Myocyte (in vitro differentiated cells): ENCODE measurements around the gene MMP24OS. TPM values are rescaled to one million over a fixed set of nuclear protein-coding genes. Genes with fewer than 3 reads are reported as not detected.
A peak's percentile ranks its signal among the peaks of the same experiment; 100 is the strongest.
"Not testable (repeated sequence)": the region's sequence is repeated elsewhere in the genome, so short reads cannot be mapped to it uniquely, and the experiment has no call there.

ENCODE experiments used
- DNase-seq: peaks from one replicate; pipeline ENCODE4 v3.0.0-alpha.2; 2012; ENCODE audit warnings: low read depth
- total RNA-seq: library from RNA; depleted of rRNA; stranded (reverse); fragments of >200 nt; gene quantifications from 2 replicates; pipeline ENCODE4 v1.2.3, GENCODE V29; 2014

MMP24OS gene
- total RNA-seq, 1 donor from 2014 or later: 18.9 TPM

DNA sequence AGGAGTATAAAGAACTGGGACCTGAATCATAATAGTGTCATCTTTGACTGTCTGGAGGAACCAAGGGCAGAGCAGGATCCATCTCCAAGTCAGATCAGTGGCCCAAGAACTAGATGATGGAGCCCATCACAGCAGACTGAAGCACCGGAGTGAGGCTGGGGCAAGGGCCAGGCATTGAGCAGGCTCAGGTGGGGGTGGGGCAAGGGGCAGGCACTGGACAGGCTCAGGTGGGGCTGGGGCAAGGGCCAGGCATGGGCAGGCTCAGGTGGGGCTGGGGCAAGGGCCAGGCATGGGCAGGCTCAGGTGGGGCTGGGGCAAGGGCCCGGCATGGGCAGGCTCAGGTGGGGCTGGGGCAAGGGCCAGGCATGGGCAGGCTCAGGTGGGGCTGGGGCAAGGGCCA, 25.3 kb downstream of the MMP24OS start:
- DNase-seq: not testable (repeated sequence)

DNA sequence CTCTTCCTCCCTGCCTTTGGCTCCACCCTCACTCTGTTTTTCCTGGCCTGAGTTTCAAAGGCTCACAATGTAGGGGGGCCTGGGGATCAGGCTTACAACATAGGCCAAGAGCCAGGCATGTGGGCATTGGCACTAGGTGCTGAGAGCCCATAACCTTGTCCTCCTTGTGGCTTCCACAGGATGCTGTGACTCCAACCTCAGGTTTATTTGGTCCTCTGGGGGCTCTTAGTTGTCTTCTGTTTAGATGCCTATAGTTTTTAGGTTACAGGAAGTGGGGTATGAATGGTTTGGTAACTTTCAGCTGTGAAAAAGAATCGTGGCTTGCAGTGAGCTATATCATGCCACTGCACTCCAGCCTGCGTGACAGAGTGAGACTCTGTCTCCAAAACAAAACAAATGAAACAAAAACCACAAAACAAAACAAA, 25.9 kb downstream of the MMP24OS start:
- no peak for DNase-seq

DNA sequence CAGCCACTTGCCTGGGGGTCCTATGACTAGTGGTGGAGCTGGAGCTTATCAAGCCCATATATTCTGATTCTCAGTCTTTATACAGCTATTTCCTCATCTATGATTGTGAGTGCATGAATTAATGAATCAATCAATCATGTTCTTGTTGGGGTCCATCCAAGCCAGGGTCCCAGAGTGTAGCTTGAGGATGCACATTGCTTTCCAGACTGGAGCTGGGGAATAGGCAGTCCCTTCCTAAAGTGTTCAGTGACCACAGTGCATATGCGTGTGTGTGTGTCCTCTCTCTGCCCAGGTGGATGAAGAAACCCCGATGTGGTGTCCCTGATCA, 26.3 kb downstream of the MMP24OS start:
- no peak for DNase-seq

DNA sequence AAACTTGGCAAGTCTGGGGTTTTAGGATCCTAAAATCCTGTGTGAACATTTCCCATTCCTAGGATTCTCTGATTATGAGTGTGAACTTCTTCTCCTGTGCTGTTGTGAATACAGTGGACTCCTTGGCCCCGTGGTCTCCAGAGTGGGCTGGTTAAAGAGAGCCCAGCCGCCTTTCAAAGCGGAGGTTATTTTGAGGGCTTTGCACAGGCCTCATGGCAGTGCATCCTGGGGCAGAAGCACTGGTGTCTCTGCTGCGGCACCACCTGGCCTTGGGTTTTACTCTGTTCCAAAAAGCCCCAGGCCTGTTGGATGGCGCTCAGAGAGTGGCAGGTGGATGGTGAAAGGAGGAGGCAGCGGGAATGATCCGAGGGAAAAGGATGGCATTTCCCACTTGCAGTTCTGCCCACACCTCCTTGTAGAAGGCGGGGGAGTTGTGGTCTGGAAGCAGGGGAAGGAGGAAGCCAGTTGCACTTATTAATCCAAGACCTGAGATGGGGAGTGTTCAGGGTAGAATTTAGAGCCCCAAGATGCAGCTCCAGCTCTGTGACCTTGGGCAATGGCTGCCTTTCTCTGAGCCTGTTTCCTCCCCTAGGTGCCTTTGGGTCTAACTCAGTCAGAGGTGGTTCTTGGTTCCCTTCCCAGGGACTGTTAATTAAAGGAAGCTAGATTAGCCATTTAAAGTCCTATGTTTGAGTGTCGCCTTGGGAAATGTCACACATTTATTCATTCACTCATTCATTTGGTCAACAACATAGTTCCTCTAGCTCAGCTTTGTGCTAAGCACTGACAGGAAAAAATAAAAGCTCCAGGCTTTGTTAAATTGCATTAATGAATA, 29.1 kb downstream of the MMP24OS start:
- DNase-seq: peak; percentile 30

DNA sequence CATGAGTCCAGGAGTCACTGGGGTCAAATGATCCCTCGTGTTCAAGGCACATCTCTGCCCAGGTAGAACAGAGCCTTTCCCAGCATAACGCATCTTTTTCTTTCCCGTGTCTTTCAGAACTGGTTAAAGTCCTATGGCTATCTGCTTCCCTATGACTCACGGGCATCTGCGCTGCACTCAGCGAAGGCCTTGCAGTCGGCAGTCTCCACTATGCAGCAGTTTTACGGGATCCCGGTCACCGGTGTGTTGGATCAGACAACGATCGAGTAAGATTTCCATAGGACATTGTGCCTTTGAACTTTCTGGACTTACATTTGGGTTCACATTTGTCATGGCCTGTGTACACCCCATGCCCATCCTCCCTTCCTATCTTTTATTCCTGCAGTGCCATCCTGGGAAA, 31.2 kb downstream of the MMP24OS start:
- DNase-seq: no peak

DNA sequence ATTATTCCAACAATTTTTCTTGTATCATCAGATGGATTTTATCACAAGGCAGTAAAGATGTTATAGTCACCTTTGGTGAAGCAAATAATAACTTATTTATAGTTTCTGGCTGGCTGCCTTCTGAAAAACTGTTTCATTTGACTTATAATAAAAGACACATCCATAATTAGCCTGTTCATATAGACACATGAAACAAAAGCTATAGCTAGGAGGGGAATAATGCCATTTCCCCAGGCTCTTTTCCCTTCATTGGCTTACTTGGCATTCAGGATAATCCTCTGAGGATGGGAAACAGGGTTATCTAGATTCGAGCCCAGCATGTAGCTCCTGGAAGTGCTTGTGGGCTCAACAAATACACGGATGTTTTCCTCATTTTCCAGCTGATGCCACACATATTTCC, 33.9 kb downstream of the MMP24OS start:
- no peak for DNase-seq

DNA sequence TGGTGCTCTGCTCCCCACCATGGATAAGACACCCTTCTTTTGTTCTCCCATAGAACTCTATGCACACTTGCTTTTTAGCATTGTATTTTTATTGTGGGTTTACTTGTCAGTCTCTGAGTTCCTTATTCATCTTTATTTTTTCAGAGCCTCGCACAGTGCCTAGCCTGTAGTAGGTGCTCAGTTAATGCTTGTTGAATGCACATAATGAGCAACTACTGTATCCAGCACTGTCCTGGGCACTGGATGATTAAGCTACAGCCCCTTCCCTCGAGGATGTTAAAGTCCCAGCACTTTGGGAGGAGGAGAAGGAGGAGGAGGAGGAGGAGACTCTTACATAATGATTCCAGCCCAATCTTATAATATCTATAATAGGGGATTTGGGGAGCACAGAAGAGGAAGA, 34.6 kb downstream of the MMP24OS start:
- DNase-seq: no peak

DNA sequence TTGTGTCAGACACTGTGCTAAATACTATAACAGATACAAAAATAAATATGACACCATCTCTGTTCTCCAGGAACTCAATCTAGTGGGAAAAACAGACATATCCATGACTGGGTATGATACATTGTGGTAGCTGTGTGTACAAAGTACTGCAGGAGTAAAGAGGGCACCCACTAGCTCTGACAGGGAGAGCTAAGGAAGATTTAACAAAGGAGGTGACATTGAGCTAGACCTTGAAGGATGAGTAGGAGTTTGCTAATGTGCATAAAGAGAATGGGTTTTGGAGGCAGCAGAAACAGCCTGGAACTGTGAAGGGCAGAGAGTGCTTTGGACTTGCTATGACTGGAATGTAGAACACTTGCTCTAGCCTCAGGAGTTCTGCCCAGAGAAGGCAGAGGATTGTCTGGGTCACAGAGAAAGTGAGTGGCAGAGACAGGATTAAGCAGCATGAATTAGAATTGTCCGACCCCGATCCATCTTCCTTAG, 37.1 kb downstream of the MMP24OS start:
- DNase-seq: peak; percentile 22

DNA sequence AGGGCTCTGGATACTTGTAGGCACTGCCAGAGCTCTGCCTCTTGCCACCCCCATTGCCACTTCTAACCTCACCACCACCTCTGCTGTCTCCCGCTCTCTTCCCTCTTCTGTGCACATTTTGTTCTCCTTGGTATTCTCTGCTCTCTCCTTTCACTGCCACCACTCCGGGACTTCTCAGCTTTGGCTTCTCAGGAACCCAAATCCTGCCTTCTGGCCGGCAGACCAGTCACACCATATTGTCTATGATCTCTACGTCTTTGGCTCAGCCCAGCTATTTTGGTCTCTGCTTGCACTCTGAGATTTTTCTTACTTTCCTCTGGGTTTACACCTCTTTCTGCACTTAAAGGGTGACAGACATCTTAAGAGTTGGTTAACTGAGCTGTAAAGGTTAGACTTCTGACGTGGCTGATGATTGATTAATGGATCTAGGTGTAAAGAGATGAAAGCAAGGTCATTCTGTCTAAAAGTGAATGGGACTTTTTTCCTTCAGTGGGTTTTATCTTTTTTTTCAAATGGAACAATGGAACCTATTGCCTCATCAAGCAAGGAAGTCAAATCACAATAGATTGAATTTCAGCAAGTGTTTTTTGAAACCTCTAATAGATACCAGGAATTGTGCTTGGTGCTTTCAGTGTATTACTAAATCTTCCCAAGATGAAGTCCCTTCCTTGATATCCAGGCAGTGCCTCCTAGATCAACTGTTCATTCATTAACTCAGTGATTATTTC, 37.7 kb downstream of the MMP24OS start:
- no peak for DNase-seq

DNA sequence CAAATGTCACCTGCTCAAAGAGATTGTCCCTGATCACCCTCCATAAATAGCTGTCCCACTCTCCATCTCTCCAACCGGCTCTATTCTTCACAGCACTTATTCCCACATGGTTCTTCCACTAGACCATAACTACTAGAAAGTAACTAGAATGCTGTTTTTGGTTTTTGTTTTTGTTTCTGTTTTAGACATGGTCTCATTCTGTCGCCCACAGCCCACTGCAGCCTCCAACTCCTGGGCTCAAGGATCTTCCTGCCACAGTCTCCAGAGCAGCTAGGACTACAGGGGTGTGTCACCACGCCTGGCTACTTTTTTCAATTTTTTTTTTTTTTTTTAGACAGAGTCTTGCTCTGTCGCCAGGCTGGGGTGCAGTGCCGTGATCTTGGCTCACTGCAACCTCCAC, 39.2 kb downstream of the MMP24OS start:
- DNase-seq: no peak

DNA sequence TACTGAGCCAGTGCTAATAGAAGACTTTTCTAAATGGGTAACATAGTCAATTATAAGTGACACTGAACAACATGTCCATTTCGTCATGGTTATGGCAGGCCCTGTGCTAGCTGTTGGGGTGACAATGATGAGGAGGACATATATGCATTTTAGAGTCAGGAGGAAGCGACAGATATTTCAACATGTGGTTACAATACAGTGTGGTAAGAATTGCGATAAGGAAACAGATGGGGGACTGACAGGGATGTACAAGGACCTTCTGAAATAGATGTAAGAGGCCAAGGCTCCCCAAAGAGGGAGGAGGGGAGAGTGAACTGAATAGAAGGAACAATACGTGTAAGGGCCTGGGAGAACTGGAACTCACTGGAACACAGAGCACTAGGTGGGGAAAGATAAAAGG, 39.8 kb downstream of the MMP24OS start:
- no peak for DNase-seq

DNA sequence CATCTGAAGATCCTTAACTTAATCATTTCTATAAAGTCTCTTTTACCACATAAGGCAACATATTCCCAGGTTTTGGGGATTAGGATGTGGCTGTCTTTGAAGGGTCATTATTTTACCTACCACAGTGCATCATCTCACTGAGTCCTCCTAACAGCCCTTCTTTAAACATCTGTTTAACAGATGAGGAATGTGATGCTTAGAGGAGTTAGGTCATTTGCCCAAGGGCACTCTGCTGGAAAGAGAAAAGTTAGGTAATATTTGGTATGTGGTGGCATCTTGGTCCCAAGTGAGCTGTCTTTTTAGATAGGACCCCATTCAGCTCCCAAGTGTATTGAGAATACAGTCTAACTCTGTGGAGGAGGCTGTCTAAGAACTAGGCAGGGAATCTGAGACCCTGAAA, 40.4 kb downstream of the MMP24OS start:
- DNase-seq: no peak

DNA sequence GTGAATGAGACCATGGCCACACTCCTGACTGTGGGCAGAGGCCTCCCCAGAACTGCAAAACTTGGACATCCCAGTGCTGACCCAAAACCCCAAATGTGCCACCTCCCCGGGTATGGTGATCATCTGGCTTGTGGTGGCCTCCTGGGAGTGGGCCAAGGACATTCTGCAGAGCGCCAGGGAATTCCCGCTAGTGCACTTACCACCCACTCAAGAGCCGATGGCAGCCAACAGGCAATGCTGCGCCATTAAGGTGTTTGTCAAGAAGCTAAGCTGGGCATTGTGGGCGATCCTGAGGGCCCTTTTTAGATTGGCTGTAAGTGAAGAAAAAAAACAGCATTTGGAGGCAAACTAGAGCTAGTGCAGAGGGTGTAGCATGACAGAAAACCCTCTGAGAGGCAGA, 42.0 kb downstream of the MMP24OS start:
- DNase-seq: peak; percentile 13

DNA sequence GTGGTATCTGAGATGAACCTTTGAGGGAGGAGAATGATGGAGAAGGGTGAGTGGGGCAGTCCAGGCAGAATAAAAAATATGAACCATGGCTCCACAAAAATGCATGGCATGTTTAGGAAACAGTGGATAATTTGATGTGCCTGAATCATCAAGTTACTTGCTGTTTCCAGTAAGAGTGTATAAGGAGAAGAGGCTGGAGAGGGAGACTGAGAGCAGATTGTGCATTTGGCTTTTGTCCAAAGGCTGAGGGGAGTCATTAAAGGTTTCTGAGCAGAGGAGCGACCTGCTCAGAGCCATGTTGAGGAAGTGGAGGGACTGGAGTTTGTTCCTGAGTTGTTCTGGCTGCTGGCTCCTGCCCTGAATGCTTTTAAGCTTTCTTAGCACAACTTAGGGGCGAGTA, 45.3 kb downstream of the MMP24OS start:
- no peak for DNase-seq

DNA sequence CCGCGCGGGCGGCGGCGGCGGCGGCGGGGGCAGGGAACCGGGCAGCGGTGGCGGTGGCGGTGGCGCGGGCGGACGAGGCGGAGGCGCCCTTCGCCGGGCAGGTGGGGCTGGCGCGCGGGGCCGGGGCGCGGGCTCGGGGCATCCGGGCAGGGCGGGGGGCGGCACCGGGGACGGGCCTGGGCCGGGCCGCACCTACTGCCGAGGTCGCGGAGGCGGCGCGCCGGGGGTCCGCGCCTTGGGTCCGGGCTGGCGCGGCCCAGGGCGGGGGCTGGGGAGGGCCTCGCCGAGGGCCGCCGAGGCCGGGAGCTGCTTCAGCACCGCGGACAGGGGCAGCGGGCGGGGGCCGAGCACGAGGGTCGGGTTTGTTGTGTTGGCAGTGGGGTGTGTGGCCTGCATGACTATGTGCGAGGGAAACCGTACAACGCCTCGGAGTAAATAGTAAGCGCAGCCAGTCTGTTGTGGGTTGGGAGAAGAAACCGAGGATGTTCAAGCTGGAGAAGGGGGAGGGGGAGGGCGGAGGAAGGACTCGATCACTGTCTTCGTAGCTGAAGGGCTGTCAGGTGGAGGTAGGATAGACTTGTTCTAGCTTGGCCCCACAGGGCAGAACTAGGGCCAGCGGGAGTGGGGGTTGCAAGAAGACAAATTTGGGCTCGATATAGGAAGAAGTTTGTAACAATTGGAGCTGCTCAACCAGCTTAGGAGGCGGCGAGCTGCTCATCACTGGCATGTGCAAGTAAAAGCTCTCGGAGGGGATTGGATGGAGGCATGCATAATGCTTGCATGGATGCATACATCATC, 50.8 kb downstream of the MMP24OS start:
- DNase-seq: peak; percentile 64

Other genes with a start within 250 kb of the MMP24OS start
- 61.0 and 61.9 TPM in 2 replicates for gene TRPC4AP, start 185.3 kb downstream of the MMP24OS start, total RNA-seq
- 16.8 and 27.3 TPM in 2 replicates for gene EDEM2, start 130.8 kb downstream of the MMP24OS start, total RNA-seq
- 3.5 and 3.6 TPM in 2 replicates for gene PROCR, start 106.0 kb downstream of the MMP24OS start, total RNA-seq
- 0.16 and 0.29 TPM in 2 replicates for gene MMP24, start 51.4 kb downstream of the MMP24OS start, total RNA-seq
- gene EIF6, start 6.7 kb upstream of the MMP24OS start, total RNA-seq: 79.4 and 88.0 TPM in 2 replicates
- not detected in 2 replicates for gene FAM83C, start 14.3 kb upstream of the MMP24OS start, total RNA-seq
- gene UQCC1, start 133.9 kb upstream of the MMP24OS start, total RNA-seq: 54.8 and 75.1 TPM in 2 replicates
- gene GDF5, start 160.1 kb upstream of the MMP24OS start, total RNA-seq: 2.9 and 4.0 TPM in 2 replicates
- gene CEP250, start 177.5 kb upstream of the MMP24OS start, total RNA-seq: 28.9 and 37.6 TPM in 2 replicates